ENCODE data around the gene GTF2A1.

Gene GTF2A1

GRCh38 chr14:81129242-81129641 lies 91.5 kb downstream of the GTF2A1 start:
- no peak for DNase-seq

GRCh38 chr14:81127785-81128184 lies 93.0 kb downstream of the GTF2A1 start:
- DNase-seq = no peak

- no peak for DNase-seq
Observed at GRCh38 chr14:81125536-81125935, 95.2 kb downstream of the GTF2A1 start.
